Measurements from ENCODE around the gene ADK.

- TF ChIP-seq CTCF (conservative IDR thresholded peaks at IDR 0.05; ENCODE audit: low read depth in 2 of 2) (no peak), EZH2phosphoT487 (IDR thresholded peaks at IDR 0.05; ENCODE audit: unreplicated experiment) (no peak), REST (IDR thresholded peaks at IDR 0.05; ENCODE audit: unreplicated experiment) (no peak), POLR2AphosphoS5 (IDR thresholded peaks at IDR 0.05; ENCODE audit: low read depth) (no peak), EZH2 (IDR thresholded peaks at IDR 0.05; ENCODE audit: low read depth, unreplicated experiment) (no peak), STAT1 (IDR thresholded peaks at IDR 0.05; ENCODE audit: unreplicated experiment) (no peak), CREB1 (CRISPR knock-in tag; IDR thresholded peaks at IDR 0.05; ENCODE audit: low read depth) (no peak), ZNF114 (CRISPR knock-in tag; IDR thresholded peaks at IDR 0.05) (no peak), JUNB (IDR thresholded peaks at IDR 0.05; ENCODE audit: unreplicated experiment) (no peak), NANOG (IDR thresholded peaks at IDR 0.05; ENCODE audit: borderline replicate concordance) (no peak), ZNF331 (CRISPR knock-in tag; IDR thresholded peaks at IDR 0.05; ENCODE audit: low read depth) (no peak), ETS1 (IDR thresholded peaks at IDR 0.05) (no peak)
Observed at GRCh38 chr10:74600170-74600569, 449.1 kb downstream of the ADK start.
